ENCODE results near the gene ARHGAP15.

GRCh38 chr2:143736904-143737303 lies 607.7 kb downstream of the ARHGAP15 start:
- TF ChIP-seq CTCF (IDR thresholded peaks at IDR 0.05) (no peak), POLR2A (IDR thresholded peaks at IDR 0.05) (no peak)
